Right lobe of liver (tissue), 6 donors: Measurements from ENCODE around the gene TCF25. TPM values are rescaled to one million over a fixed set of nuclear protein-coding genes. Genes with fewer than 3 reads are reported as not detected.

Source experiments
- ATAC-seq, 4 donors: fragments of 200-7000 bp; cut with Tn5 transposase; one replicate each; pipeline ENCODE4 v1.9.1; 2020; ENCODE audit warnings: mild to moderate bottlenecking in 4 of 4, moderate library complexity in 4 of 4
- DNase-seq, 3 donors: peaks; one replicate each; pipeline ENCODE4 v3.0.0-alpha.2; 2020
- H3K27ac ChIP-seq, 3 donors: fragments of 200-600 bp; one replicate each; pipeline ENCODE4 v1.8.0; 2022
- H3K27me3 ChIP-seq, 2 donors: fragments of 200-600 bp; one replicate each; pipeline ENCODE4 v1.8.0; 2022
- H3K36me3 ChIP-seq, 4 donors: fragments of 200-600 bp; sonication (generic) in 1 of 4; one replicate each; pipeline versions ENCODE4 v1.5.1 to v1.8.0; 2017 to 2022; ENCODE audit warnings: control low read depth in 1 of 4
- H3K4me1 ChIP-seq, 4 donors: fragments of 200-600 bp; sonication (generic) in 1 of 4; one replicate each; pipeline versions ENCODE4 v1.5.1 to v1.8.0; 2017 to 2022; ENCODE audit warnings: control low read depth in 1 of 4
- H3K4me3 ChIP-seq, 3 donors: fragments of 200-600 bp; one replicate each; pipeline ENCODE4 v1.8.0; 2022
- H3K9me3 ChIP-seq, 4 donors: fragments of 200-600 bp; sonication (generic) in 1 of 4; one replicate each; pipeline versions ENCODE4 v1.5.1 to v1.8.0; 2017 to 2022; ENCODE audit warnings: control low read depth in 1 of 4
- POLR2A ChIP-seq: fragments of 450-650 bp; IDR thresholded peaks from one replicate; pipeline ENCODE4 v1.6.1; 2017; ENCODE audit warnings: antibody characterized with exemption, mild to moderate bottlenecking
- WGBS: methylation state at CpG from one replicate; pipeline ENCODE4 v1.1.6; 2018; ENCODE audit warnings: low coverage, low lambda C conversion rate; ENCODE audit not compliant: insufficient coverage; ENCODE audit errors: missing lambda C conversion rate; 5-methylcytosine and 5-hydroxymethylcytosine counted together
- intact Hi-C, 2 donors: fragments of 100-400 bp; cut with DNase I; formaldehyde crosslinking; loops; one replicate each; pipeline versions ENCODE4 v1.11.2 to v1.14.1; 2022
- total RNA-seq, 6 experiments: library from RNA; depleted of rRNA in 2 of 6; stranded (reverse); fragments of >200 nt in 2 of 6; fragmentation: NEBNext Ultra II Directional in 3 of 6; extraction: Animal tissue kit (Norgen Biotek cat#: 25700) in 3 of 6; gene quantifications; one replicate each; pipeline versions ENCODE4 v1.1.0 to v1.2.4, GENCODE V29; 2016 to 2023
- TF ChIP-seq, protein P1 (sequence below), 4 donors: fragments of 200-600 bp in 3 of 4; fragments of 450-650 bp in 1 of 4; IDR thresholded peaks; one replicate each; pipeline versions ENCODE4 v1.5.1 to v1.8.0; 2016 to 2022; ENCODE audit warnings: antibody characterized with exemption in 4 of 4, mild to moderate bottlenecking in 2 of 4
- donor health status: DM: no; HTN: yes; CAD: no.
- donor health status: DM: no; HTN: no; CAD: no.
- donor health status: DM: no; HTN: no; CAD: no.
- donor health status: DM: no; HTN: yes; CAD: no.
- donor health status: DM: no; HTN: yes; CAD: no.

The TCF25 gene
- total RNA-seq, 6 experiments from 2014 or later = 66.6 to 91.6 (median 77.9) TPM

- no peaks in the 10 kb centered on the region for H3K4me1 ChIP-seq
- H3K27me3 ChIP-seq = no peaks in the 10 kb centered on the region
- WGBS = 92% methylated on average over 8 of the region's 14 CpGs
- no peak for DNase-seq
- H3K4me3 ChIP-seq = no peak overlapping the region
- intact Hi-C loops = no loop called here
- H3K9me3 ChIP-seq = no peaks in the 10 kb centered on the region
- no peak for TF ChIP-seq POLR2A
- TF ChIP-seq, protein P1, sequence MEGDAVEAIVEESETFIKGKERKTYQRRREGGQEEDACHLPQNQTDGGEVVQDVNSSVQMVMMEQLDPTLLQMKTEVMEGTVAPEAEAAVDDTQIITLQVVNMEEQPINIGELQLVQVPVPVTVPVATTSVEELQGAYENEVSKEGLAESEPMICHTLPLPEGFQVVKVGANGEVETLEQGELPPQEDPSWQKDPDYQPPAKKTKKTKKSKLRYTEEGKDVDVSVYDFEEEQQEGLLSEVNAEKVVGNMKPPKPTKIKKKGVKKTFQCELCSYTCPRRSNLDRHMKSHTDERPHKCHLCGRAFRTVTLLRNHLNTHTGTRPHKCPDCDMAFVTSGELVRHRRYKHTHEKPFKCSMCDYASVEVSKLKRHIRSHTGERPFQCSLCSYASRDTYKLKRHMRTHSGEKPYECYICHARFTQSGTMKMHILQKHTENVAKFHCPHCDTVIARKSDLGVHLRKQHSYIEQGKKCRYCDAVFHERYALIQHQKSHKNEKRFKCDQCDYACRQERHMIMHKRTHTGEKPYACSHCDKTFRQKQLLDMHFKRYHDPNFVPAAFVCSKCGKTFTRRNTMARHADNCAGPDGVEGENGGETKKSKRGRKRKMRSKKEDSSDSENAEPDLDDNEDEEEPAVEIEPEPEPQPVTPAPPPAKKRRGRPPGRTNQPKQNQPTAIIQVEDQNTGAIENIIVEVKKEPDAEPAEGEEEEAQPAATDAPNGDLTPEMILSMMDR (IDR thresholded peaks at IDR 0.05) = no peak
- H3K36me3 ChIP-seq = peaks cover 7 to 92% (median 49%) of the 10 kb centered on the region in 4 donors
- no peak overlapping the region for H3K27ac ChIP-seq
- no peak for ATAC-seq
Observed at GRCh38 chr16:89887243-89887642, 13.9 kb downstream of the TCF25 start.

DNA sequence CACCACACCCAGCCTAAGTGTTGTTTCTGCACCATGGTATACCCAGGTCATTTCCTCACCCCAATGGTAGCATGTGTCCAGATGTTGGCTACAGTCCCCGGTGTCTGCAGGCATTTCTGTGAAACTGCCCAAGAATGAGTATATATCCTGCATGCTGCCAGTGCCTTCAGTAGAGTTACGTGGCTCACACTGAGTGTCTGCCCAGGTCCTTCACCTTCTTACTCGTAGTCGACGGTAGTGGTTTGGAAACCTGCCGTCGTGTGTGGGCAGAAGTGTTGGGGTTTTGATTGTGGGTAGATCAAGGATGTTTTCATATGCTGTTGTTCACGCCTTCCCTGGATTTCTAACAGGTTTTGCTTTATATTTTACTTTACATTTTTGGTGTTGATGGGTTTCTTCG lies 16.8 kb downstream of the TCF25 start:
- DNase-seq (no peak), ATAC-seq (no peak)
- H3K36me3 ChIP-seq = peaks cover 0 to 92% (median 42%) of the 10 kb centered on the region in 4 donors
- WGBS = 81% methylated on average over 4 of the region's 9 CpGs
- no peaks in the 10 kb centered on the region for H3K27me3 ChIP-seq
- intact Hi-C loops = no loop called here
- H3K9me3 ChIP-seq = no peaks in the 10 kb centered on the region
- no peaks in the 10 kb centered on the region for H3K4me1 ChIP-seq
- H3K4me3 ChIP-seq = no peak overlapping the region
- no peak for TF ChIP-seq POLR2A
- TF ChIP-seq, protein P1 (IDR thresholded peaks at IDR 0.05) = no peak
- no peak overlapping the region for H3K27ac ChIP-seq

DNA sequence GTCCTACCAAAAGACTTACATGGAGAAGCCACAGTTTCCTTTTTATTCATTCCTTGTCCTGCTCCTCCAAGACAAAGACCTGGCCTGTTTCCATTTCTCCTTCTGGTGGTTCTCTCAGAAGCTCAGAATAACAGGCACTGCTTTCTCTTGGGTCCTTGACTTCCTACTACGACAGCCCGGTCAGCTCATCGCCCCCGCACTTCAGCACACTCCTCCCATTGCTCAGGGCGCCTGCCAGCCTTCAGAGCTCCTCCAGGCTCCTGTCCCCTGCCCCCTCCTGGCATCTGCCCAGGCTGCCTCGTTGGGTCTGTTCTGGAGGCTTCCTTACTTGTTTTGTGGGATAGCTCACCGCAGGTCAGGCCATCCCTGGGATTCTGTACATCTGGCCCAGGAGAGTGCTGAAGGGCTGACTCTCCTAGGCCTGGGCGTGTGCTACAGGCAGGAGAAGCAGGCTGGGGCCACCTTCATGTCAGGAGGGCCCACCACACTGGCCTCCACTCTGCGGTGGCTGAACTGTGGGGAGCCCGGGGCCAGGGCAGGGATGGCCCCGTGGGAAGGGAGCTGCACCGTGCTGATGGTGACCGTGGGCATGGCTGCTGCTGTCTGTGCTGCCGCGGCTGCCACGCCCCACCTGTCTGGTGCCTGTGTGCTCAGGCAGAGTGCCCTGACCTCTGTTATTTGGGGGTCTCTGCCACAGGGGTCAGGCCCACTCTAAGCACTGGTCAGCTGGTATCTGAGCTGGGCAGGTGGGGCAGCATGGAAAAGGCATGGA lies 17.7 kb downstream of the TCF25 start:
- Histone ChIP-seq H3K36me3 (peaks cover 0 to 92% (median 40%) of the 10 kb centered on the region in 4 donors), H3K9me3 (no peaks in the 10 kb centered on the region), H3K27me3 (no peaks in the 10 kb centered on the region), H3K4me3 (no peak overlapping the region), H3K27ac (no peak overlapping the region), H3K4me1 (no peaks in the 10 kb centered on the region)
- ATAC-seq = peak in 1 of 4 donors; percentile 15
- TF ChIP-seq, protein P1 (IDR thresholded peaks at IDR 0.05) = no peak
- 71% methylated on average over 6 of the region's 16 CpGs for WGBS
- intact Hi-C loops = no loop called here
- DNase-seq = no peak

GRCh38 chr16:89892055-89892630 lies 18.8 kb downstream of the TCF25 start:
- H3K4me1 ChIP-seq = no peaks in the 10 kb centered on the region
- H3K9me3 ChIP-seq = no peaks in the 10 kb centered on the region
- H3K27me3 ChIP-seq = no peaks in the 10 kb centered on the region
- H3K4me3 ChIP-seq = no peak overlapping the region
- H3K36me3 ChIP-seq = peaks cover 0 to 92% (median 36%) of the 10 kb centered on the region in 4 donors
- no peak for ATAC-seq
- no peak for DNase-seq
- H3K27ac ChIP-seq = no peak overlapping the region
- intact Hi-C loops = no loop called here
- TF ChIP-seq, protein P1 (IDR thresholded peaks at IDR 0.05) = no peak
- no peak for TF ChIP-seq POLR2A
- WGBS = 90% methylated on average over 10 of the region's 18 CpGs
